Keratinocyte (primary cell): Measurements from ENCODE around the gene KATNBL1.

Experiments used
- EZH2 ChIP-seq: IDR thresholded peaks from one replicate; pipeline ENCODE4 v1.6.1; 2012; ENCODE audit warnings: inconsistent platforms, mild to moderate bottlenecking, low read length, moderate library complexity
- TF ChIP-seq, protein P1 (sequence below), 3 experiments: IDR thresholded peaks in 1 of 3; conservative IDR thresholded peaks in 1 of 3; optimal IDR thresholded peaks in 1 of 3; 2 replicates in 2 of 3; 3 replicates in 1 of 3; pipeline versions ENCODE3 to v1.5.1; 2011; ENCODE audit warnings: low read length in 3 of 3, mild to moderate bottlenecking in 3 of 3, moderate library complexity in 2 of 3, control low read depth in 1 of 3, inconsistent platforms in 1 of 3; ENCODE audit not compliant: insufficient read depth in 2 of 3; ENCODE audit errors: extremely low read depth in 1 of 3

- TF ChIP-seq, protein P1, sequence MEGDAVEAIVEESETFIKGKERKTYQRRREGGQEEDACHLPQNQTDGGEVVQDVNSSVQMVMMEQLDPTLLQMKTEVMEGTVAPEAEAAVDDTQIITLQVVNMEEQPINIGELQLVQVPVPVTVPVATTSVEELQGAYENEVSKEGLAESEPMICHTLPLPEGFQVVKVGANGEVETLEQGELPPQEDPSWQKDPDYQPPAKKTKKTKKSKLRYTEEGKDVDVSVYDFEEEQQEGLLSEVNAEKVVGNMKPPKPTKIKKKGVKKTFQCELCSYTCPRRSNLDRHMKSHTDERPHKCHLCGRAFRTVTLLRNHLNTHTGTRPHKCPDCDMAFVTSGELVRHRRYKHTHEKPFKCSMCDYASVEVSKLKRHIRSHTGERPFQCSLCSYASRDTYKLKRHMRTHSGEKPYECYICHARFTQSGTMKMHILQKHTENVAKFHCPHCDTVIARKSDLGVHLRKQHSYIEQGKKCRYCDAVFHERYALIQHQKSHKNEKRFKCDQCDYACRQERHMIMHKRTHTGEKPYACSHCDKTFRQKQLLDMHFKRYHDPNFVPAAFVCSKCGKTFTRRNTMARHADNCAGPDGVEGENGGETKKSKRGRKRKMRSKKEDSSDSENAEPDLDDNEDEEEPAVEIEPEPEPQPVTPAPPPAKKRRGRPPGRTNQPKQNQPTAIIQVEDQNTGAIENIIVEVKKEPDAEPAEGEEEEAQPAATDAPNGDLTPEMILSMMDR (optimal IDR thresholded peaks at IDR 0.05 in 1 of 3, IDR thresholded peaks at IDR 0.05 in 1 of 3, conservative IDR thresholded peaks at IDR 0.05 in 1 of 3; ENCODE audit: extremely low read depth in 1 of 3, insufficient read depth in 2 of 3, low read length in 3 of 3): no peak
- TF ChIP-seq EZH2: no peak
These were observed 51.5 kb downstream of the KATNBL1 start for GRCh38 chr15:34158355-34158754.
